GM21825 (cell line): ENCODE data around the gene MAG.

ENCODE experiments used
- ATAC-seq: cut with Tn5 transposase; IDR thresholded peaks from one replicate; pipeline ENCODE4 v1.9.1; 2021; ENCODE audit warnings: mild to moderate bottlenecking, moderate library complexity; ENCODE audit not compliant: unreplicated experiment

Gene MAG

DNA sequence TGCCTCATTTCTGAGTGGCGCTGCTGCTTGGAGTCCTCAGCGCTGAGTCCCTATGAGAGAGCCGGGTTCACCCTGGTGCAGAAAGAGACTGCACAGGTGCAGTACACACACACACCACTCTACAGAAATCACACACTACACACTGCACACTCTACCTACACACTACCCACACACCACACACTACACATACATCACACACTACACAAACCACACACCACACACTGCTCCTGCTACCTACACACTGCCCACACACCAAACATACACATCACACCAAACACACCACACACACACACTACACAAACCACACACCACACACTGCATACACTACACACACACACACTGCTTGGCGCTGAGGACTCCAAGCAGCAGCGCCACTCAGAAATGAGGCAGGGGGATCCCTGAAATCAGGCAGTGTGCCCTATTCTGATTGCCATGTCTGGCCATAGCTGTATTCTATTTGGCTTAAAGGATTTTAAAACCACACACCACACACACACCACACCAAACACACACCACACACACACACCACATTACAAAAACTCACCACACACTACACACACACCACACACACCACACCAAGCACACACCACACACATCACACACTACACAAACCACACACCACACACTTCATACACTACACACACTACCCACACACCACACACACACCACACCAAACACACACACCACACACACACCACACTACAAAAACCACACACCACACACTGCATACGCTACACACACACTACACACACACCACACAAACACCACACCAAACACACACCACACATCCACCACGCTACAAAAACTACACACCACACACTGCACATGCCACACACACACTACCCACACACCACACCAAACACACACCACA, 4.9 kb downstream of the MAG start:
- ATAC-seq, result no peak

DNA sequence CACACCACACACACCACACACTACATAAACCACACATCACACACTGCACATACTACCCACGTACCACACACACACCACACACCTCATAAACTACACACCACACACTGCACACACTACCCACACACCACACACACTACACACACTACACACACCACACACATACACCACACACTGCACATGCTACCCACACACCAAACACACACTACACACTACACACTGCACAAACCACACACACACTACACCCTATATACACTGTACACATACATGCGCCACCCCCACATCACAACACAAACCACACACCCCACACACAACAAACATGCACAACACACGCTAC, 5.5 kb downstream of the MAG start:
- no peak for ATAC-seq

DNA sequence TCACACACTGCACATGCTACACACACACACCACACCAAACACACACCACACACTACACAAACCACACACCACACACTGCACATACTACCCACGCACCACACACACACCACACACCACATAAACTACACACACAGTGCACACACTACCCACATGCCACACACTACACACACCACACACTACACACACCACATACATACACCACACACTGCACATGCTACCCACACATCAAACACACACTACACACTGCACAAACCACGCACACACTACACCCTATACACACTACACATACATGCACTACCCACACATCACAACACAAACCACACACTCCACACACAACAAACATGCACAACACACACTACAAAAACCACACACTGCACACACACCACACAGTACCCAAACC, 6.0 kb downstream of the MAG start:
- no peak for ATAC-seq

DNA sequence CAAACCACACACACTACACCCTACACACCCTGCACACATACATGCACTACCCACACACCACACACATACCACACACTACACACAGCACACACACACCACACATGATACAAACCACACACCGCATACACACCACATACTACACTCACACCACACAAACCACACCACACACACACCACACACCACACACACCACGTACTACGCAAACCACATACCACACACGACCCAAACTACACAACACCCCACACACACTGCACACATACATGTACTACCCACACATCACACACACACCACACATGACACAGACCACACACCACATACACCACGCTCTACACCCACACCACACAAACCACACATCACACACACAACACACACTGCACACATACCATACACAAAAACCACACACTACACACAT, 6.6 kb downstream of the MAG start:
- ATAC-seq, result no peak

DNA sequence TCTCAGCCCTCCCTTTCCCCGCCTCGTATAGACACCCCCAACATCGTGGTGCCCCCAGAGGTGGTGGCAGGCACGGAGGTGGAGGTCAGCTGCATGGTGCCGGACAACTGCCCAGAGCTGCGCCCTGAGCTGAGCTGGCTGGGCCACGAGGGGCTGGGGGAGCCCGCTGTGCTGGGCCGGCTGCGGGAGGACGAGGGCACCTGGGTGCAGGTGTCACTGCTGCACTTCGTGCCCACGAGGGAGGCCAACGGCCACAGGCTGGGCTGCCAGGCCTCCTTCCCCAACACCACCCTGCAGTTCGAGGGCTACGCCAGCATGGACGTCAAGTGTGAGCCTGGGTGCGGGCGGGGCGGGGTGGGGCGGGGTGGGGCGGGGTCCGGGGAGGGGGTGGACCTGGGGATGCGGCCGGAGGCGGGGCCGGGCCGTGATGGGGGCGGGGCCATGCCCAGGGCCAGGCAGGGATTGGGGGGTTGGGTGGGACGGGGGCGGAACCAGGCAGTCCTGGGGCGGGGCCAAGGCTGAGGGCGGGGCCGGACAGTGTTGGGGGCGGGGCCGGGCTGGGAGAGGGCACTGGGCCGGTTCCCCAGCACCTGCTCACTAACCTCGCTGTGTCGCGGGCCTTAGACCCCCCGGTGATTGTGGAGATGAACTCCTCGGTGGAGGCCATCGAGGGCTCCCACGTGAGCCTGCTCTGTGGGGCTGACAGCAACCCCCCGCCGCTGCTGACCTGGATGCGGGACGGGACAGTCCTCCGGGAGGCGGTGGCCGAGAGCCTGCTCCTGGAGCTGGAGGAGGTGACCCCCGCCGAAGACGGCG, 7.8 kb downstream of the MAG start:
- no peak for ATAC-seq

DNA sequence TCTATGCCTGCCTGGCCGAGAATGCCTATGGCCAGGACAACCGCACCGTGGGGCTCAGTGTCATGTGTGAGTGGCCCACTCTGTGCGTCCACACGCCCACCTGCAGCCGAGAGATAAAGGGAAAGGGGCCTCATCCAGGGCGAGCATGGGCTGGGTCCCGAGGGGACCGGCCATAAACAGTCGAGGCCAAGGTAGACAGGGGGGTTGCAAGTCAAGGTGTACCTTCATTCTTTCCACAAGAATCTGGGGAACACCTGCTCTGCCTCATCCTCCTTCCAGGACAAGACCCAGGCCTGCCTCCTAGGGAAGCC, 8.3 kb downstream of the MAG start:
- ATAC-seq, result no peak

DNA sequence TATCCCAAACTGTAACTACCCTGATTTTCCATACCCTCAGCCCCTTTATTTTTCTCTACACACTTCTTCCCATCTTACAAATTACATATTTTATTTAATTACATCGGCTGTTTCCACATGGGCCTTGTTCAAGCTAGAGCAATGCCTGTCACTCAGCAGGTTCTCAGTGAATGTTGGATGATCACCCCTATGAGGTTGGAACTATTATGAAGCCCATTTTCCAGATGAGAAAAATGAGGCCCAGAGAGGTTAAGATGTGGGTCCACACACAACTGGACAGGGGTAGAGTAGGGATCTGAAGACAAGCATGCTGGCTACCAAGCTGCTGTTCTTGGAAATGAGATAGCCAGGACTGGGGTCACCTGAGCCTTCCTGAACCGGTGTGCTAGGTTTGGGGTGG, 10.0 kb downstream of the MAG start:
- ATAC-seq, result no peak

- ATAC-seq, result no peak
Observed at GRCh38 chr19:35302446-35302845, 10.5 kb downstream of the MAG start.

DNA sequence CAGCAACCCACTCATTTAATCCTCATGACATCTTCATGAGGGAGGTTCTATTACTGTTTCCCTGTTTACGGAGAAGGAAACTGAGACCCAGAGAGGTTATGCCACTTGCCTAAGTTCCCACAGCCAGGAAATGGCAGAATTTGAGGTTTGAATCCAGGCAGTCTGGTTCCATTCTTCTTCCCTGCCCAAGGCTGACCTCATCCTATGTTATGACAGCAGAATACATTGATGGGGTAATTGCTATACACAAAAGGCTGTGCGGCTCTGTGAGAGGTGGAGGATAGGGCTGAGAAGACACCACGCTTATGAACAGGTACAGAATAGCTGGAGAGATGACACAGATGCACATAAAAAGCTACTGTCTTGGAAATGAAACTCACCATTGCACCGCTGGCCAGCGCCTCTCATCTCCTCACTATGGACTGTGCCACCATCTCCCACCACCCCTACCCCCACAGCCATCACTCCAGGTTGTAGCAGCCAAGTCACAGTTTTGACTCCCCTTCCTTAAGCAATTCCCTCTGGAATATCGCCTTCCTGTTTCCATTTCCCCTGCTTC, 11.5 kb downstream of the MAG start:
- ATAC-seq, result no peak

GRCh38 chr19:35304036-35304435, 12.1 kb downstream of the MAG start:
- no peak for ATAC-seq

GRCh38 chr19:35305181-35305580, 13.2 kb downstream of the MAG start:
- no peak for ATAC-seq

- ATAC-seq, result no peak
Observed at GRCh38 chr19:35306473-35307246, 14.7 kb downstream of the MAG start.

GRCh38 chr19:35307931-35308330, 16.0 kb downstream of the MAG start:
- ATAC-seq, result no peak

GRCh38 chr19:35308910-35309309, 16.9 kb downstream of the MAG start:
- ATAC-seq, result no peak

DNA sequence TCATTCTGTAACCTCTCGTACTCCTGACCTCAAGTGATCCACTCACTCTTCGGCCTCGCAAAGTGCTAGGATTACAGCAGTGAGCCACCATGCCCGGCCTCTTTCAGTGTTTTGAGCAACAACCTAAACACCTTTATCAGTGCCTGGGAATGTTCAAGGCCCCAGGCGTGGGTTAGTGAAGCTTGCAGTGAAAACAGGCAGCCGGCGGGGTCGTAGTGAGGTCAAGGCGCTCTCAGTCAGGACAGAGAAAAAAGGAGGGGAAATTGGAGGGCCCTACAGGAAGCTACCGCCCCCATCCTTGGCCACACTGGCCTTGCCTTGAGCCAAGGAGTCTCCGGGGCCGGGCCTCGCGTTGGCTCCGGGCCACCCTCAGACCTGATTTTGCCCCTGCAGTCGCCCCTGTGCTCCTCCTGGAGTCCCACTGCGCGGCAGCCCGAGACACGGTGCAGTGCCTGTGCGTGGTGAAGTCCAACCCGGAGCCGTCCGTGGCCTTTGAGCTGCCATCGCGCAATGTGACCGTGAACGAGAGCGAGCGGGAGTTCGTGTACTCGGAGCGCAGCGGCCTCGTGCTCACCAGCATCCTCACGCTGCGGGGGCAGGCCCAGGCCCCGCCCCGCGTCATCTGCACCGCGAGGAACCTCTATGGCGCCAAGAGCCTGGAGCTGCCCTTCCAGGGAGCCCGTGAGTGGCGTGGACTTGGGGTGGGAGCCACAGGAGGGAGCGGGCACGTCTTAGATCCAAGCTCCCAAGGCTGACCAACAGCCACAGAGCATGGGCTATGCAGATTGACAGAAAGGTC, 17.7 kb downstream of the MAG start:
- no peak for ATAC-seq

- no peak for ATAC-seq
Observed at GRCh38 chr19:35310331-35310730, 18.4 kb downstream of the MAG start.

GRCh38 chr19:35310811-35311465, 19.0 kb downstream of the MAG start:
- no peak for ATAC-seq

GRCh38 chr19:35311901-35312665, 20.1 kb downstream of the MAG start:
- no peak for ATAC-seq

- no peak for ATAC-seq
Observed at GRCh38 chr19:35313587-35313986, 21.6 kb downstream of the MAG start.
